Hepatocyte (in vitro differentiated cells): ENCODE results near the gene CDKL5.

Experiments
- EZH2 ChIP-seq: fragments of 200-600 bp; sonication (generic); IDR thresholded peaks from 2 replicates; pipeline ENCODE4 v1.6.1; 2016; ENCODE audit warnings: antibody characterized with exemption, mild to moderate bottlenecking, borderline replicate concordance
- EZH2phosphoT487 ChIP-seq: fragments of 200-600 bp; sonication (generic); IDR thresholded peaks from one replicate; pipeline ENCODE4 v1.6.1; 2018; ENCODE audit warnings: antibody characterized with exemption, mild to moderate bottlenecking, low read depth, moderate library complexity; ENCODE audit not compliant: unreplicated experiment, severe bottlenecking
- TF ChIP-seq, protein P1 (sequence below): fragments of 200-600 bp; sonication (generic); IDR thresholded peaks from 2 replicates; pipeline ENCODE4 v1.5.1; 2016; ENCODE audit warnings: antibody characterized with exemption, mild to moderate bottlenecking; ENCODE audit not compliant: poor library complexity

DNA sequence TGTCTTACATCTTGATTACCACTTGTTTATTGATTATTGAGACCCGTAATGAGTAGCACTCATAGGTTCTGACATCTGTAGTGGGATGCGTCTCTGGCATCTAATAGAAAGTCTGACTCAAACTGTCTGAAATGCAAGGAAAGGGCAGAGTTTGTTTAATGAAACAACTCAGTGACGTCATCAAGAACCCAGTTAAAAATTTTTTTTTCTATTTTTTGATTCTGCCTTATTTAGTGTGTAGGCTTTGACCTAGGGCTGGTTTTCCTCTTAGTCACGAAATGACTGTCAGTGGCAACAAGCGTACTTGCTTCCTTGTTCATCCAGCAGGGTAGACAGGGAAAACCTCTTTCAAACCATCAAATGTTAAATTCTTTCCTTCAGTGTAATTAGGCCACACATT lies 3.1 kb upstream of the CDKL5 start:
- TF ChIP-seq, protein P1, sequence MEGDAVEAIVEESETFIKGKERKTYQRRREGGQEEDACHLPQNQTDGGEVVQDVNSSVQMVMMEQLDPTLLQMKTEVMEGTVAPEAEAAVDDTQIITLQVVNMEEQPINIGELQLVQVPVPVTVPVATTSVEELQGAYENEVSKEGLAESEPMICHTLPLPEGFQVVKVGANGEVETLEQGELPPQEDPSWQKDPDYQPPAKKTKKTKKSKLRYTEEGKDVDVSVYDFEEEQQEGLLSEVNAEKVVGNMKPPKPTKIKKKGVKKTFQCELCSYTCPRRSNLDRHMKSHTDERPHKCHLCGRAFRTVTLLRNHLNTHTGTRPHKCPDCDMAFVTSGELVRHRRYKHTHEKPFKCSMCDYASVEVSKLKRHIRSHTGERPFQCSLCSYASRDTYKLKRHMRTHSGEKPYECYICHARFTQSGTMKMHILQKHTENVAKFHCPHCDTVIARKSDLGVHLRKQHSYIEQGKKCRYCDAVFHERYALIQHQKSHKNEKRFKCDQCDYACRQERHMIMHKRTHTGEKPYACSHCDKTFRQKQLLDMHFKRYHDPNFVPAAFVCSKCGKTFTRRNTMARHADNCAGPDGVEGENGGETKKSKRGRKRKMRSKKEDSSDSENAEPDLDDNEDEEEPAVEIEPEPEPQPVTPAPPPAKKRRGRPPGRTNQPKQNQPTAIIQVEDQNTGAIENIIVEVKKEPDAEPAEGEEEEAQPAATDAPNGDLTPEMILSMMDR, result no peak
- no peak for TF ChIP-seq EZH2phosphoT487
- TF ChIP-seq EZH2, result no peak
